Neural cell (in vitro differentiated cells): ENCODE measurements around the gene SYT7. TPM values are rescaled to one million over a fixed set of nuclear protein-coding genes. Genes with fewer than 3 reads are reported as not detected.

Experiments
- H2AFZ ChIP-seq: fragments of 200-600, 300-800 bp; sonication (generic), shearing (Covaris generic); 2 replicates; pipeline ENCODE4 v1.6.0; 2014; ENCODE audit warnings: low read depth, mild to moderate bottlenecking, antibody characterized with exemption, low read length, moderate library complexity
- H3F3A ChIP-seq: fragments of 200-600 bp; shearing (Covaris generic); 2 replicates; pipeline ENCODE4 v1.6.1; 2016; ENCODE audit warnings: mild to moderate bottlenecking, moderate library complexity, mixed read lengths, antibody characterized with exemption, low read length; ENCODE audit not compliant: insufficient read depth, poor library complexity, severe bottlenecking
- H3K27ac ChIP-seq: fragments of 200-600, 300-800 bp; sonication (generic), shearing (Covaris generic); 2 replicates; pipeline ENCODE4 v1.5.1; 2014; ENCODE audit warnings: mild to moderate bottlenecking, low read length, moderate library complexity
- H3K27me3 ChIP-seq: fragments of 300-800, 200-600 bp; sonication (generic), shearing (Covaris generic); 2 replicates; pipeline ENCODE4 v1.6.0; 2014; ENCODE audit warnings: mild to moderate bottlenecking, low read depth, low read length, moderate library complexity; ENCODE audit not compliant: insufficient read depth
- H3K36me3 ChIP-seq: fragments of 300-800, 200-600 bp; sonication (generic), shearing (Covaris generic); 2 replicates; pipeline ENCODE4 v1.5.1; 2014; ENCODE audit warnings: mild to moderate bottlenecking, antibody characterized with exemption, low read length, moderate library complexity; ENCODE audit not compliant: insufficient read depth
- H3K4me2 ChIP-seq: fragments of 300-800, 200-600 bp; sonication (generic), shearing (Covaris generic); 2 replicates; pipeline ENCODE4 v1.6.0; 2014; ENCODE audit warnings: mild to moderate bottlenecking, low read length
- H3K4me3 ChIP-seq: fragments of 300-800, 200-600 bp; sonication (generic), shearing (Covaris generic); 2 replicates; pipeline ENCODE4 v1.5.1; 2014; ENCODE audit warnings: mild to moderate bottlenecking, low read length, moderate library complexity
- H3K79me2 ChIP-seq: fragments of 200-600 bp; shearing (Covaris generic); replicated peaks from 2 replicates; pipeline ENCODE4 v1.6.0; 2014; ENCODE audit warnings: mild to moderate bottlenecking, low read length, moderate library complexity; ENCODE audit not compliant: insufficient read depth
- H3K9ac ChIP-seq: fragments of 300-800, 200-600 bp; sonication (generic), shearing (Covaris generic); 2 replicates; pipeline ENCODE4 v1.6.1; 2016; ENCODE audit warnings: mild to moderate bottlenecking, low read length, mixed read lengths
- H3K9me2 ChIP-seq: fragments of 200-600 bp; shearing (Covaris generic); 2 replicates; pipeline ENCODE4 v1.6.1; 2016; ENCODE audit warnings: mild to moderate bottlenecking, low read length, mixed read lengths; ENCODE audit not compliant: insufficient read depth
- H3K9me3 ChIP-seq: fragments of 200-600, 300-800 bp; sonication (generic), shearing (Covaris generic); 2 replicates; pipeline ENCODE4 v1.6.1; 2016; ENCODE audit warnings: mild to moderate bottlenecking, mixed run types, low read length, moderate library complexity, mixed read lengths
- H4K20me1 ChIP-seq: fragments of 200-600 bp; shearing (Covaris generic); 2 replicates; pipeline ENCODE4 v1.6.1; 2016; ENCODE audit warnings: mild to moderate bottlenecking, mixed run types; ENCODE audit not compliant: insufficient read depth
- EP300 ChIP-seq: fragments of 450-650 bp; conservative IDR thresholded peaks from 2 replicates; pipeline ENCODE4 v1.6.1; 2014; ENCODE audit warnings: antibody characterized with exemption, mild to moderate bottlenecking, moderate library complexity; ENCODE audit not compliant: poor library complexity, severe bottlenecking
- EZH2 ChIP-seq: fragments of 200-600, 300-800 bp; shearing (Covaris generic), sonication (generic); IDR thresholded peaks from 2 replicates; pipeline ENCODE4 v1.6.1; 2014; ENCODE audit warnings: antibody characterized with exemption, low read length, borderline replicate concordance, mild to moderate bottlenecking; ENCODE audit not compliant: insufficient read depth, poor library complexity, severe bottlenecking
- MXI1 ChIP-seq: fragments of 450-650 bp; conservative IDR thresholded peaks from 2 replicates; pipeline ENCODE4 v1.6.1; 2014; ENCODE audit warnings: antibody characterized with exemption, mild to moderate bottlenecking; ENCODE audit not compliant: poor library complexity, severe bottlenecking
- POLR2AphosphoS5 ChIP-seq: IDR thresholded peaks from 2 replicates; pipeline ENCODE4 v1.6.1; 2012
- RAD21 ChIP-seq: fragments of 450-650 bp; conservative IDR thresholded peaks from 2 replicates; pipeline ENCODE4 v1.6.1; 2014; ENCODE audit warnings: antibody characterized with exemption, mild to moderate bottlenecking, moderate library complexity
- SMC3 ChIP-seq: fragments of 450-650 bp; conservative IDR thresholded peaks from 2 replicates; pipeline ENCODE4 v1.6.1; 2014; ENCODE audit warnings: antibody characterized with exemption, mild to moderate bottlenecking, moderate library complexity; ENCODE audit not compliant: poor library complexity
- TAF1 ChIP-seq: IDR thresholded peaks from 2 replicates; pipeline ENCODE4 v1.6.1; 2012; ENCODE audit warnings: low read depth
- polyA plus RNA-seq: library from polyadenylated mRNA; depleted of rRNA; stranded (reverse); fragments of >200 nt; gene quantifications from 2 replicates; pipeline ENCODE4 v1.2.3, GENCODE V29; 2014
- TF ChIP-seq, protein P1 (sequence below): fragments of 450-650 bp; IDR thresholded peaks from 2 replicates; pipeline ENCODE4 v1.5.1; 2014; ENCODE audit warnings: antibody characterized with exemption, mild to moderate bottlenecking, moderate library complexity; ENCODE audit not compliant: poor library complexity, severe bottlenecking
- TF ChIP-seq, protein P2 (sequence below): IDR thresholded peaks from 2 replicates; pipeline ENCODE4 v1.6.1; 2012; ENCODE audit warnings: borderline replicate concordance

SYT7 gene
- polyA plus RNA-seq, 1 donor from 2014 or later, result 14.0 TPM

DNA sequence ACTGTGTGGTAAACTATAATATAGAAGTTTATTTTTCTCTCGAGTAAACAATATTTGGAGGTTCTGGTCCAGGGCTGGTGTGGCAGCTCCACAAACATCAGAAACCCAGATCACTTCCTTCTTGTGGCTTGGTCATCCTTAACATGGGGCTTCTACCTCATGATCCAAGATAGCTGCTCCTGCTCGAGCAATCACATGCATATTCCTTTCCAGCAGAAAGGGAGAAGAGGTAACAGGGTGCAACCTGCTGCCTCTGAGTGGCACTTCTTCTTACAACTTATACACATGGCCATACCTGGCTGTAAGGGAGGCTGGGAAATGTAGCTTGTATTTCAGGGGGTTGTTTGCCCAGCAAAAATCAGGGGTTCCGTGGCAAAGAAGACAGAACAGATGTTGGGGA lies 44.6 kb upstream of the SYT7 start:
- Histone ChIP-seq H3K27me3 (no peaks in the 10 kb centered on the region), H3K9me2 (no peaks in the 10 kb centered on the region), H3K36me3 (no peaks in the 10 kb centered on the region), H4K20me1 (no peaks in the 10 kb centered on the region), H3K79me2 (no peaks in the 10 kb centered on the region), H3K4me3 (no peak overlapping the region), H3K9me3 (no peaks in the 10 kb centered on the region), H3K27ac (no peak overlapping the region), H2AFZ (no peak overlapping the region), H3K9ac (no peak overlapping the region), H3K4me2 (no peak overlapping the region), H3F3A (no peaks in the 10 kb centered on the region)
- no peak for TF ChIP-seq RAD21
- no peak for TF ChIP-seq EP300
- TF ChIP-seq SMC3, result no peak
- no peak for TF ChIP-seq POLR2AphosphoS5
- TF ChIP-seq, protein P1, sequence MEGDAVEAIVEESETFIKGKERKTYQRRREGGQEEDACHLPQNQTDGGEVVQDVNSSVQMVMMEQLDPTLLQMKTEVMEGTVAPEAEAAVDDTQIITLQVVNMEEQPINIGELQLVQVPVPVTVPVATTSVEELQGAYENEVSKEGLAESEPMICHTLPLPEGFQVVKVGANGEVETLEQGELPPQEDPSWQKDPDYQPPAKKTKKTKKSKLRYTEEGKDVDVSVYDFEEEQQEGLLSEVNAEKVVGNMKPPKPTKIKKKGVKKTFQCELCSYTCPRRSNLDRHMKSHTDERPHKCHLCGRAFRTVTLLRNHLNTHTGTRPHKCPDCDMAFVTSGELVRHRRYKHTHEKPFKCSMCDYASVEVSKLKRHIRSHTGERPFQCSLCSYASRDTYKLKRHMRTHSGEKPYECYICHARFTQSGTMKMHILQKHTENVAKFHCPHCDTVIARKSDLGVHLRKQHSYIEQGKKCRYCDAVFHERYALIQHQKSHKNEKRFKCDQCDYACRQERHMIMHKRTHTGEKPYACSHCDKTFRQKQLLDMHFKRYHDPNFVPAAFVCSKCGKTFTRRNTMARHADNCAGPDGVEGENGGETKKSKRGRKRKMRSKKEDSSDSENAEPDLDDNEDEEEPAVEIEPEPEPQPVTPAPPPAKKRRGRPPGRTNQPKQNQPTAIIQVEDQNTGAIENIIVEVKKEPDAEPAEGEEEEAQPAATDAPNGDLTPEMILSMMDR, result no peak

DNA sequence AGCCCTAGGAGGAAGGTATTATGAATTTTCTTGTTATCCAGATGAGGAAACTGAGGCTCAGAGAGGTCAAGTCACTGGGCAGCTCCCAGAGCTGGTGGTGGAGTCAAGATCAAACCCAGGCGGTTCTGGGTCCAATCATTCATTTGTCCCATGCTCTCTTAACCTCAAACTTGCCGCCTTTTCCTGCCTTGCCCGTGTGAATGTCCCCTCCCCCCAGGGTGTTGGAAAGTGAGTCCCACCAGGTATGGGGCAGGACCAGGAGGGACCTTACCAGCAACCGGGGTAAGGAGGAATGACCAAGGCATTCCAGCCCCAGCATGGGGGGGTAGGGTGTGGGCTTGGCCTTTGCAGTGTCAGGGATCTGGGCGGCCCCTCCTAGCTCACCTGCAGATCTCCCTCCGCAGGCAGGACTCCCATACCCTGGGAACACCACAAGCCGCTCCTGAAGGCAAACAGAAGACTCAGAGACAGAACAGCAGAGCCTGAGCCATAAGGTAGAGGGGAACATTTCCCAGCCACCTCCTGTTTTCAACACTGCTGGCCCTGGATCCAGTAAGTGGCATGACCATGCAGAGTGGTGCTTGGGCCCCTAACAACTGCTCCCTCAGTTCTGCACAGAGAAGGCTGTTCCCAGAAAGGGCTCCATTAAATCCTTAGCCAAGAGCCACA lies 41.2 kb upstream of the SYT7 start:
- no peak overlapping the region for H3K27ac ChIP-seq
- no peak overlapping the region for H3K4me3 ChIP-seq
- TF ChIP-seq POLR2AphosphoS5, result no peak
- TF ChIP-seq TAF1, result no peak
- no peak for TF ChIP-seq EP300
- no peak for TF ChIP-seq MXI1
- TF ChIP-seq SMC3, result no peak
- TF ChIP-seq, protein P2, sequence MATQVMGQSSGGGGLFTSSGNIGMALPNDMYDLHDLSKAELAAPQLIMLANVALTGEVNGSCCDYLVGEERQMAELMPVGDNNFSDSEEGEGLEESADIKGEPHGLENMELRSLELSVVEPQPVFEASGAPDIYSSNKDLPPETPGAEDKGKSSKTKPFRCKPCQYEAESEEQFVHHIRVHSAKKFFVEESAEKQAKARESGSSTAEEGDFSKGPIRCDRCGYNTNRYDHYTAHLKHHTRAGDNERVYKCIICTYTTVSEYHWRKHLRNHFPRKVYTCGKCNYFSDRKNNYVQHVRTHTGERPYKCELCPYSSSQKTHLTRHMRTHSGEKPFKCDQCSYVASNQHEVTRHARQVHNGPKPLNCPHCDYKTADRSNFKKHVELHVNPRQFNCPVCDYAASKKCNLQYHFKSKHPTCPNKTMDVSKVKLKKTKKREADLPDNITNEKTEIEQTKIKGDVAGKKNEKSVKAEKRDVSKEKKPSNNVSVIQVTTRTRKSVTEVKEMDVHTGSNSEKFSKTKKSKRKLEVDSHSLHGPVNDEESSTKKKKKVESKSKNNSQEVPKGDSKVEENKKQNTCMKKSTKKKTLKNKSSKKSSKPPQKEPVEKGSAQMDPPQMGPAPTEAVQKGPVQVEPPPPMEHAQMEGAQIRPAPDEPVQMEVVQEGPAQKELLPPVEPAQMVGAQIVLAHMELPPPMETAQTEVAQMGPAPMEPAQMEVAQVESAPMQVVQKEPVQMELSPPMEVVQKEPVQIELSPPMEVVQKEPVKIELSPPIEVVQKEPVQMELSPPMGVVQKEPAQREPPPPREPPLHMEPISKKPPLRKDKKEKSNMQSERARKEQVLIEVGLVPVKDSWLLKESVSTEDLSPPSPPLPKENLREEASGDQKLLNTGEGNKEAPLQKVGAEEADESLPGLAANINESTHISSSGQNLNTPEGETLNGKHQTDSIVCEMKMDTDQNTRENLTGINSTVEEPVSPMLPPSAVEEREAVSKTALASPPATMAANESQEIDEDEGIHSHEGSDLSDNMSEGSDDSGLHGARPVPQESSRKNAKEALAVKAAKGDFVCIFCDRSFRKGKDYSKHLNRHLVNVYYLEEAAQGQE, result no peak
- no peak for TF ChIP-seq RAD21
- TF ChIP-seq EZH2, result no peak
- TF ChIP-seq, protein P1, result no peak
- no peaks in the 10 kb centered on the region for H3K9me2 ChIP-seq
- no peak overlapping the region for H3K4me2 ChIP-seq
- H3K27me3 ChIP-seq, result no peaks in the 10 kb centered on the region
- H2AFZ ChIP-seq, result no peak overlapping the region
- H3K79me2 ChIP-seq, result no peaks in the 10 kb centered on the region
- H3K9ac ChIP-seq, result no peak overlapping the region
- no peaks in the 10 kb centered on the region for H4K20me1 ChIP-seq
- no peaks in the 10 kb centered on the region for H3K9me3 ChIP-seq
- no peaks in the 10 kb centered on the region for H3K36me3 ChIP-seq
- H3F3A ChIP-seq, result no peaks in the 10 kb centered on the region
